SHP77 (cell line): Measurements from ENCODE around the gene DET1.
"Not testable (repeated sequence)": the region's sequence is repeated elsewhere in the genome, so short reads cannot be mapped to it uniquely, and the experiment has no call there.

Experiments used
- DNase-seq, 2 experiments: peaks; one replicate each; lab custom pipeline; 2025; lab: John Stamatoyannopoulos, UW

The DET1 gene

GRCh38 chr15:88497109-88497765 lies 49.2 kb downstream of the DET1 start:
- DNase-seq = no peak

GRCh38 chr15:88493844-88494243 lies 52.6 kb downstream of the DET1 start:
- DNase-seq = no peak

GRCh38 chr15:88491158-88491557 lies 55.3 kb downstream of the DET1 start:
- DNase-seq = peak; percentile 51 to 80

- no peak for DNase-seq
These were observed 56.4 kb downstream of the DET1 start for GRCh38 chr15:88490036-88490435.

- no peak for DNase-seq
These were observed 57.2 kb downstream of the DET1 start for GRCh38 chr15:88489321-88489720.

- DNase-seq = no peak
These were observed 58.5 kb downstream of the DET1 start for GRCh38 chr15:88487796-88488523.

- no peak for DNase-seq
These were observed 59.2 kb downstream of the DET1 start for GRCh38 chr15:88487178-88487795.

GRCh38 chr15:88484682-88485331 lies 61.7 kb downstream of the DET1 start:
- DNase-seq = no peak

GRCh38 chr15:88482263-88482662 lies 64.2 kb downstream of the DET1 start:
- no peak for DNase-seq

GRCh38 chr15:88480981-88481380 lies 65.5 kb downstream of the DET1 start:
- DNase-seq = no peak

GRCh38 chr15:88479169-88479568 lies 67.3 kb downstream of the DET1 start:
- no peak for DNase-seq

- DNase-seq = no peak
These were observed 68.6 kb downstream of the DET1 start for GRCh38 chr15:88477904-88478303.

GRCh38 chr15:88477126-88477525 lies 69.4 kb downstream of the DET1 start:
- no peak for DNase-seq

GRCh38 chr15:88476635-88477060 lies 69.8 kb downstream of the DET1 start:
- peak; percentile 38 to 58 for DNase-seq

GRCh38 chr15:88473661-88474293 lies 72.7 kb downstream of the DET1 start:
- not testable (repeated sequence) for DNase-seq

GRCh38 chr15:88472225-88472624 lies 74.3 kb downstream of the DET1 start:
- no peak for DNase-seq

GRCh38 chr15:88470625-88471372 lies 75.7 kb downstream of the DET1 start:
- DNase-seq = no peak

GRCh38 chr15:88469321-88469720 lies 77.2 kb downstream of the DET1 start:
- DNase-seq = no peak

- not testable (repeated sequence) for DNase-seq
These were observed 77.8 kb downstream of the DET1 start for GRCh38 chr15:88468721-88469120.

GRCh38 chr15:88467935-88468528 lies 78.4 kb downstream of the DET1 start:
- DNase-seq = peak in 1 of 2 experiments; percentile 4
